ENCODE data around the gene WDR1. TPM values are rescaled to one million over a fixed set of nuclear protein-coding genes. Genes with fewer than 3 reads are reported as not detected.

The WDR1 gene
- total RNA-seq, 2 donors from 2014 or later, result 437 to 476 TPM

GRCh38 chr4:10111067-10111801 lies 5.4 kb downstream of the WDR1 start:
- Histone ChIP-seq H3K36me3 (peaks cover 6% of the 10 kb centered on the region), H3K27me3 (no peaks in the 10 kb centered on the region), H3K4me1 (peaks cover 42% of the 10 kb centered on the region), H3K9ac (ENCODE audit: low read depth in 2 of 2, low read length in 2 of 2) (no peak overlapping the region), H3K4me3 (no peak overlapping the region), H3K27ac (no peak overlapping the region), H3K9me3 (no peaks in the 10 kb centered on the region)
- peak; percentile 17 for DNase-seq
- TF ChIP-seq, protein P1, sequence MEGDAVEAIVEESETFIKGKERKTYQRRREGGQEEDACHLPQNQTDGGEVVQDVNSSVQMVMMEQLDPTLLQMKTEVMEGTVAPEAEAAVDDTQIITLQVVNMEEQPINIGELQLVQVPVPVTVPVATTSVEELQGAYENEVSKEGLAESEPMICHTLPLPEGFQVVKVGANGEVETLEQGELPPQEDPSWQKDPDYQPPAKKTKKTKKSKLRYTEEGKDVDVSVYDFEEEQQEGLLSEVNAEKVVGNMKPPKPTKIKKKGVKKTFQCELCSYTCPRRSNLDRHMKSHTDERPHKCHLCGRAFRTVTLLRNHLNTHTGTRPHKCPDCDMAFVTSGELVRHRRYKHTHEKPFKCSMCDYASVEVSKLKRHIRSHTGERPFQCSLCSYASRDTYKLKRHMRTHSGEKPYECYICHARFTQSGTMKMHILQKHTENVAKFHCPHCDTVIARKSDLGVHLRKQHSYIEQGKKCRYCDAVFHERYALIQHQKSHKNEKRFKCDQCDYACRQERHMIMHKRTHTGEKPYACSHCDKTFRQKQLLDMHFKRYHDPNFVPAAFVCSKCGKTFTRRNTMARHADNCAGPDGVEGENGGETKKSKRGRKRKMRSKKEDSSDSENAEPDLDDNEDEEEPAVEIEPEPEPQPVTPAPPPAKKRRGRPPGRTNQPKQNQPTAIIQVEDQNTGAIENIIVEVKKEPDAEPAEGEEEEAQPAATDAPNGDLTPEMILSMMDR (IDR thresholded peaks at IDR 0.05), result no peak
- intact Hi-C loops (cut with DNase I), result no loop called here

GRCh38 chr4:10109995-10110670 lies 6.5 kb downstream of the WDR1 start:
- TF ChIP-seq, protein P1 (IDR thresholded peaks at IDR 0.05), result no peak
- no peak overlapping the region for H3K4me3 ChIP-seq
- peaks cover 6% of the 10 kb centered on the region for H3K36me3 ChIP-seq
- H3K4me1 ChIP-seq, result peaks cover 43% of the 10 kb centered on the region
- no peak overlapping the region for H3K9ac ChIP-seq (ENCODE audit: low read depth in 2 of 2, low read length in 2 of 2)
- H3K9me3 ChIP-seq, result no peaks in the 10 kb centered on the region
- intact Hi-C loops (cut with DNase I), result no loop called here
- H3K27ac ChIP-seq, result no peak overlapping the region
- no peak for DNase-seq
- H3K27me3 ChIP-seq, result no peaks in the 10 kb centered on the region

DNA sequence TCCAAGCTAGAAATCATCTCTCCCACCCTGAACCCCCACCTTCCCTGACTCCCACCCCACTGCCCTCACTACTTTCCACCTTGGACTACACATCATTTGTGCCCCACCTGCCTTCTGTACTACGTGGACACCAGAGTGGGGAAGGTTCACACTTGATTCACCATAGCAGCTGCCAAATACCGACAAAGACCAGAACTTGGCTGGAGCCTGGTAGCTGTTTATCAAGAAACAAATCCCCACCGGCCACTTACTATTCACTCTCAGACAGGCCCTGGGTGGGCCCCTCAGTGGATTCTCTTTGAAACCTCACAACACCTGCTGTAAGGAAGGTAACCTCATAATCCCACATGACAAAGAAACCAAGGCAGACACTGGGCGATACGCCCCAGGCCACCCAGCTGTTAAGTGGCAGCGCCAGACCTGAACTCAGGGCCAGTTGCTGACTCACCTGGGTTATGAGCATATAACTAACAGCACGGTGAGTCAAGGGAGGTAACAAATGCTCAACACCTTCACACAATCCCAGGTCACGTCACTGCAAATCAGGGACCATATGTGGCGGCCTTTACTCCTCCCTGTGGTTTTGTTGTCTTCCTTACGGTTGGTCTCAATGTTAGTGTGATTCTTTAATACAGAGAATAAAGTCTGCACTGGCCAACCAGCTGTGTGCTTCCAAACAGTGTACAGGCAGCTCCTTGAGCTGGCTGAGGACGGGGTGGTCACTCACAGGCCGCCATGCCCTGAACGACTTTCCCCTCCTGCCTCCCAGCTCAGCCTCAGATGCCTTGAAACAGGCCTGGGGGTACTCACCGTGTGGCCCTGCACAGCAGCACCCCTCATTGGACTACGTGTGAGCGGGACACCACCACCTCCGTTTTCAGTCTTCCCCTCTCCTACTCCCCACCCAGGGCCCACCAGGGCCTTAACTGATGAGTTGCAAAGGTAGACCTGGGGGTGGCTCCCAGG lies 7.5 kb downstream of the WDR1 start:
- Histone ChIP-seq H3K4me1 (peaks cover 33% of the 10 kb centered on the region), H3K27ac (peak overlapping the region; percentile 20), H3K36me3 (peaks cover 6% of the 10 kb centered on the region), H3K27me3 (no peaks in the 10 kb centered on the region), H3K9me3 (no peaks in the 10 kb centered on the region), H3K9ac (ENCODE audit: low read depth in 2 of 2, low read length in 2 of 2) (peak overlapping the region in 1 of 2 donors; percentile 41), H3K4me3 (no peak overlapping the region)
- TF ChIP-seq, protein P1 (IDR thresholded peaks at IDR 0.05), result no peak
- intact Hi-C loops (cut with DNase I), result no loop called here
- no peak for DNase-seq

- no peak for DNase-seq
- peaks cover 32% of the 10 kb centered on the region for H3K4me1 ChIP-seq
- H3K27ac ChIP-seq, result no peak overlapping the region
Observed at GRCh38 chr4:10108391-10108790, 8.2 kb downstream of the WDR1 start.

More at GRCh38 chr4:10108391-10108790, 8.2 kb downstream of the WDR1 start:
- TF ChIP-seq, protein P1 (IDR thresholded peaks at IDR 0.05), result no peak
- H3K4me3 ChIP-seq, result no peak overlapping the region
- no peaks in the 10 kb centered on the region for H3K27me3 ChIP-seq
- H3K9me3 ChIP-seq, result no peaks in the 10 kb centered on the region
- H3K9ac ChIP-seq (ENCODE audit: low read depth in 2 of 2, low read length in 2 of 2), result peak overlapping the region; percentile 21 to 41
- H3K36me3 ChIP-seq, result peaks cover 6% of the 10 kb centered on the region
- intact Hi-C loops (cut with DNase I), result no loop called here

Data from colonic mucosa (tissue), 4 donors.